Stimulated activated naive CD4-positive, alpha-beta T cell treated with Interleukin-2 at 50 U/mL for 16 hours (primary cell): ENCODE data around the gene CD300LB.
"Not testable (repeated sequence)": the region's sequence is repeated elsewhere in the genome, so short reads cannot be mapped to it uniquely, and the experiment has no call there.

Experiments
- DNase-seq: peaks from one replicate; lab custom pipeline; 2025; lab: John Stamatoyannopoulos, UW

CD300LB gene

GRCh38 chr17:74493331-74493833 lies 37.9 kb downstream of the CD300LB start:
- peak; percentile 59 for DNase-seq

- DNase-seq = no peak
Measured at GRCh38 chr17:74491626-74492025, 39.6 kb downstream of the CD300LB start.

DNA sequence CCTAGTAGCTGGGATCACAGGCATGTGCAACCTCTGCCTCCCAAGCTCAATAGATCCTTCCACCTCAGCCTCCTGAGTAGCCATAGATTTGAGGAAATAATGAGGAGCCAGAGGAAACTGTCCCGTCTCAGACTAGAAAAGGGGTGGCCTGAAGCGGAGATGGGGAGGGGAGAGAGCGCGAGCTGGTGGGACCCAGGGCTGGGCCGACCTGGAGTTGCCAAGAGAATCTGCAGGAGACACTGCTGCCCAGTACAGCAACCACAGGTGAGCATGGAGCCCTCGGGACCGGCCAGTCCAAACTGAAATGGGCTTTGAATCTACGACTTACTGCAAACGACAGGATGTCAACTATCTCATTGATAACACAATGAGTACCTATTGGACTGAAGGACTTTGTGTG lies 40.6 kb downstream of the CD300LB start:
- no peak for DNase-seq

DNA sequence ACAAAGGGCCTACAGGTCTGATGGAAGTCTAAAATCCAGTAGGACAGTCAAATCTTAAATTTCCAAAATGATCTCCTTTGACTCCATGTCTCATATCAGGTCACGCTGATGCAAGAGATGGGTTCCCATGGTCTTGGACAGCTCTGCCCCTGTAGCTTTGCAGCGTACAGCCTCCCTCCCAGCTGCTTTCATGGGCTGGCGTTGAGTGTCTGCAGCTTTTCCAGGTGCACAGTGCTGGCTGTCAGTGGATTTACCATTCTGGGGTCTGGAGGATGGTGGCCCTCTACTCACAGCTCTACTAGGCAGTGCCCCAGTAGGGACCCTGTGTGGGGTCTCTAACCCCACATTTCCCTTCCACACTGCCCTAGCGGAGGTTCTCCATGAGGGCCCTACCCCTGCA lies 43.0 kb downstream of the CD300LB start:
- not testable (repeated sequence) for DNase-seq

DNA sequence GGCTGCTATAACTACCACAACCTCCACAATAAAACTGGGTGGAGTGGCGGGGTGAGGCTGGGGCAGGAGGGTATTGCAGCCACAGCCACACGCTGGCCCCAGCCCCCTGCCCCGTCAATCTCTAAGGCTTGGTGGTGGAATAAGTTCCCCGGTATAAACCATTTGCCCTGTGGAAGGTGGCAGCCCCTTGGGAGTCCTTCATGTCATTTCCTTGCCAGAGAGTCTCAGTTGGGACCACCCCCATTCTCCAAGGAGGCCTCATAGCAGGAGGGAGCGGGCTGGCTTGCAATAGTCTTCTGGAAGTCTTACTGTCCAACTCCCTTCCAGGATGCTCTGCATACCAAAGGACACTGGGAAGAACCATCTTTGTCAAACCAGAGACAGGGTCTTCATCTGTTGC lies 45.4 kb downstream of the CD300LB start:
- no peak for DNase-seq

DNA sequence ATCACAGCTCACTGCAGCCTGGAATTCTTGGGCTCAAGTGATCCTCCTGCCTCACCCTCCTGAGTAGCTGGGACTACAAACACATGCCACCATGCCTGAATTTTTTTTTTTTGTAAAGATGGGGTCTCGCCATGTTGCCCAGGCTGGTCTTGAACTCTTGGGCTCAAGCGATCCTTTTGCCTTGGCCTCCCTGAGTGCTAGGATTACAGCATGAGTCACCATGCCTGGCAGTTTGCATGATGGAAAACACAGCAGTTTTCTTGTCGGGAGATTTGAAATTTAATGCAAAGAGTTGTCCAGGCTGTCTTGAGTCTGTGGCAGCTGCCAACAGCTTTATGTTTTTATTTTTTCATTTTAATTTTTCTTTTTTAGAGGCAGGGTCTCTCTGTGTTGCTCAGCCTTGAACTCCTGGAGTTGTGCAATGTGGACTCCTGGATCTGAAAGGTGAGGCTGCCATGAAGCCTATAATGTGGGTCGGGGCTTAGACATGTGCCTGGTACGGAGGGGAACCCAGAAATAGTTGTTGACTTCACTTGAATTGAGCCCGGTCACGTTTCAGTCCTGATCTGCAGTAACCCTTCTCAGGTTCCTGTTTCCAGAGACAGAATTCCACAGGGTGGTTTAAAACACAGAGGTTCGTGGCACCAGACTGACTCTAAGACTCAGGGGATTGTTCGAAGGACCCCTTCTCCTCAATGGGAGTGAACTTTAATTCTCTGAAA lies 46.1 kb downstream of the CD300LB start:
- DNase-seq = no peak

- DNase-seq = no peak
Measured at GRCh38 chr17:74484066-74484465, 47.2 kb downstream of the CD300LB start.

GRCh38 chr17:74481621-74482020 lies 49.7 kb downstream of the CD300LB start:
- DNase-seq = no peak

DNA sequence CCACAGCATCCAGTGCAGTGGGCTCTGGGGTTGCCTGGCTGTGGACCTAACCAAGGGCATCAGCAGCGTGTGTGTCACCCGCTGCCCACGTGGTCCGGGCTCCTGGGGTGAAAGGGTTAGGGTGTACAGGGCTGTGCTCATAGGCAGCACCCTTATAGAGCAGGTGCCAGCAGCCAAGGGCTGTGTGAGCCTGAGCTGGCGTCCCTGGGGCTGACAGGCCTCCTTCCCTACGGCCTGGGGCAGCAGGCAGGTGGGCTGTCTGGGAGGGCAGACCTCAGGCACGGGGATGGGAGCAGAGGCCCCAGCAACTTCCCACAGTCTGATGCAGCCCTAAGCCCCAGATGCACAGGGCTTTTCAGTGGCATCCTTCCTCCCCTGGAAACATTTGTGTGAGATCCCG lies 51.0 kb downstream of the CD300LB start:
- DNase-seq = no peak

GRCh38 chr17:74478420-74479100 lies 52.7 kb downstream of the CD300LB start:
- no peak for DNase-seq

GRCh38 chr17:74477411-74477810 lies 53.9 kb downstream of the CD300LB start:
- no peak for DNase-seq

DNA sequence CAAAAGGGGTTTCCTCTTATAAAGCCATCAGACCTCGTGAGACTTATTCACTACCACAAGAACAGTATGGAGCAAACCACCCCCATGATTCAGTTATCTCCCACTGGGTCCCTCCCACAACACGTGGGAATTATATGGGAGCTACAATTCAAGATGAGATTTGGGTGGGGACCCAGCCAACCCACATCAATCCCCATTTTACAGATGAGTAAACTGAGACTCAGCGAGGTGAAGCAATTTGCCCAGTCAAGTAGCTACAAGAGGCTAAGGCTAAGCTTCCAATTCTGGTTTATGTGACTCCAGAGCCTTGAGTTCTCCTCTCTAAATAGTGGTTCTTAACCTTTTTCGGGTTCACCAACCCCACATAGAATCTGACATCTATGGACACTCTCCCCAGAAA lies 56.1 kb downstream of the CD300LB start:
- DNase-seq = no peak

DNA sequence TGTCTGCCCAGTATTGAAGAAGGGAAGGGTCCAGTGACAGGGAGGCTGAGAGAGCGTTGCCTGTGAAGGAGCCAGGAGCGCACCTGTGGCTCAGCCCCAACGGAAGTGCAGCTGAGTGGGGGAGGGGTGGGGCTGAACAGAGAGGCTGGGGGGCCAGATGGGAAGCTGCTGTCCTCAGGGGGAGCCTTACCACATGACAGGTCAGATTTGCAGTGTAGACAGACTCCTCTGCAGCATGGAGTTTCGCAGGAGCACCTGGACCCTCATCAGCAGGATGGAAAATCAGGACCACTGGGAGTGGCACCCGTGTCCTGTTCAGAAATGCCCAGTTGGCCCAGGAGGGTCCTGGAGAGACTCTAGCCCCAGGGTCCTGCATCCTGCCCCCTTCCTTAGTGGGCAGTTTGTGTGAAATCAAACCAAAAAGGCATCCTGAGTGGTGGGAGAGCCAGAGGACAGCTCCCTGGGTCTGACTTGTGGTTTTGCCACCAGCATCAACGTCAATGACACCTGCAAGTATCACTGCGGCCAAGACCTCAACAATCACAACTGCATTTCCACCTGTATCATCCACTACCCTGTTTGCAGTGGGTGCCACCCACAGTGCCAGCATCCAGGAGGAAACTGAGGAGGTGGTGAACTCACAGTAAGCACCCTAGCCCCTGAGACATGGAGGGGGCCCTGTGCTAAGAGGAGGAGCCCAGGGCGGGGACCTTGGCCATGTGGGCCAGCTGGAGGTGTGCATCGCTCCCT lies 57.1 kb downstream of the CD300LB start:
- no peak for DNase-seq

- no peak for DNase-seq
Measured at GRCh38 chr17:74473294-74473693, 58.0 kb downstream of the CD300LB start.

- DNase-seq = no peak
Measured at GRCh38 chr17:74472890-74473289, 58.4 kb downstream of the CD300LB start.

DNA sequence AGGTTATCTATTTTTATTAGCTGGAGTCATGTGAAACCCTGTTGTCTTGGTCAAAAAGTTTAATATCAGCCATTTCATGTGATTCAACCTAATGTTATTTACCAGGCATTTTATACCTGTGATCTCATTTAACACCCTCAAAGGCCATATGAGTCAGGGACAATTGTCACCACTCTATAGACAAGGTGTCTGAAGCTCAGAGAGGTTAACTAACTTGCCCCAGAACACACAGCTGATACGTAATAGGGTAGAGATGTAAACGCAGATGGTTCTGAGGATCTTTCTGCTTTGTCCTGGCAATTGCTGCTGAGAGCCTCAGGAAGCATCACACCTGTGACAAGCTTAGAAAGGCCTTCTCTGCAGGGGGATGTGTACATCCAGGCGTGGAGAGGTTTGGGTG lies 59.9 kb downstream of the CD300LB start:
- DNase-seq = no peak
